ENCODE measurements around the gene LRRK2. TPM values are rescaled to one million over a fixed set of nuclear protein-coding genes. Genes with fewer than 3 reads are reported as not detected.
"Not testable (repeated sequence)": the region's sequence is repeated elsewhere in the genome, so short reads cannot be mapped to it uniquely, and the experiment has no call there.

LRRK2 gene
- total and polyA plus RNA-seq, 8 donors = 2.9 to 28.1 (median 4.6) TPM

GRCh38 chr12:40207551-40207950 lies 17.2 kb upstream of the LRRK2 start:
- H3K36me3 ChIP-seq = no peaks in the 10 kb centered on the region
- H3K27me3 ChIP-seq = no peaks in the 10 kb centered on the region
- H3K4me1 ChIP-seq = peaks cover 0 to 5% (median 0%) of the 10 kb centered on the region in 4 donors
- TF ChIP-seq CTCF (IDR thresholded peaks at IDR 0.05) (no peak), POLR2AphosphoS5 (IDR thresholded peaks at IDR 0.05) (no peak), EP300 (IDR thresholded peaks at IDR 0.05) (no peak)
- DNase-seq = no peak
- WGBS, 5 donors = 83 to 91% (median 85%) methylated on average over 2 of the region's 2 CpGs
- intact Hi-C loops (cut with DNase I; ENCODE audit: low total_unique reads) = no loop called here
- peaks cover 0 to 3% (median 0%) of the 10 kb centered on the region in 4 donors for H3K9me3 ChIP-seq
- no peak overlapping the region for H3K27ac ChIP-seq
- H3K4me3 ChIP-seq = no peak overlapping the region

- intact Hi-C loops (cut with DNase I; ENCODE audit: low total_unique reads) = no loop called here
- Histone ChIP-seq H3K27ac (peak overlapping the region in 2 of 5 donors; percentile 32 to 72), H3K36me3 (no peaks in the 10 kb centered on the region), H3K4me1 (peaks cover 0 to 5% (median 0%) of the 10 kb centered on the region in 4 donors), H3K9me3 (peaks cover 0 to 8% (median 0%) of the 10 kb centered on the region in 4 donors), H3K27me3 (no peaks in the 10 kb centered on the region), H3K4me3 (no peak overlapping the region)
- peak in 1 of 2 donors; percentile 16 for DNase-seq
- TF ChIP-seq POLR2A (IDR thresholded peaks at IDR 0.05) = no peak
- no peak for TF ChIP-seq CTCF (IDR thresholded peaks at IDR 0.05)
- TF ChIP-seq POLR2AphosphoS5 (IDR thresholded peaks at IDR 0.05) = no peak
- TF ChIP-seq EP300 (IDR thresholded peaks at IDR 0.05) = no peak
- WGBS, 5 donors = 34 to 39% (median 36%) methylated on average over 4 of the region's 4 CpGs
These were observed 15.9 kb upstream of the LRRK2 start for GRCh38 chr12:40208707-40209446.

GRCh38 chr12:40209886-40210285 lies 14.9 kb upstream of the LRRK2 start:
- intact Hi-C loops (cut with DNase I; ENCODE audit: low total_unique reads) = no loop called here
- H3K27ac ChIP-seq = peak overlapping the region in 1 of 5 donors; percentile 72
- H3K27me3 ChIP-seq = no peaks in the 10 kb centered on the region
- WGBS, 5 donors = 52 to 79% (median 74%) methylated on average over 4 of the region's 4 CpGs
- peaks cover 0 to 8% (median 0%) of the 10 kb centered on the region in 4 donors for H3K9me3 ChIP-seq
- no peak for TF ChIP-seq POLR2AphosphoS5 (IDR thresholded peaks at IDR 0.05)
- no peak for TF ChIP-seq POLR2A (IDR thresholded peaks at IDR 0.05)
- TF ChIP-seq CTCF (IDR thresholded peaks at IDR 0.05) = no peak
- TF ChIP-seq EP300 (IDR thresholded peaks at IDR 0.05) = no peak
- no peak overlapping the region for H3K4me3 ChIP-seq
- DNase-seq = no peak
- H3K36me3 ChIP-seq = no peaks in the 10 kb centered on the region
- peaks cover 0 to 5% (median 0%) of the 10 kb centered on the region in 4 donors for H3K4me1 ChIP-seq

- H3K36me3 ChIP-seq; intact Hi-C loops (cut with DNase I; ENCODE audit: low total_unique reads): not testable (repeated sequence)
- WGBS, 5 donors = 76 to 95% (median 82%) methylated on average over 1 of the region's 1 CpG
These were observed 13.6 kb upstream of the LRRK2 start for GRCh38 chr12:40211186-40211585.

GRCh38 chr12:40212566-40212965 lies 12.2 kb upstream of the LRRK2 start:
- Histone ChIP-seq H3K36me3 (no peaks in the 10 kb centered on the region), H3K9me3 (peaks cover 0 to 8% (median 0%) of the 10 kb centered on the region in 4 donors), H3K27ac (no peak overlapping the region), H3K27me3 (no peaks in the 10 kb centered on the region), H3K4me1 (peaks cover 0 to 5% (median 0%) of the 10 kb centered on the region in 4 donors), H3K4me3 (no peak overlapping the region)
- 74 to 84% (median 82%) methylated on average over 2 of the region's 2 CpGs for WGBS, 5 donors
- TF ChIP-seq EP300 (IDR thresholded peaks at IDR 0.05) = no peak
- no peak for TF ChIP-seq POLR2AphosphoS5 (IDR thresholded peaks at IDR 0.05)
- TF ChIP-seq CTCF (IDR thresholded peaks at IDR 0.05) = no peak
- no peak for TF ChIP-seq POLR2A (IDR thresholded peaks at IDR 0.05)
- DNase-seq = no peak
- intact Hi-C loops (cut with DNase I; ENCODE audit: low total_unique reads) = no loop called here

More at GRCh38 chr12:40211186-40211585, 13.6 kb upstream of the LRRK2 start:
- not testable (repeated sequence) for H3K4me1 ChIP-seq, H3K4me3 ChIP-seq, H3K27ac ChIP-seq, H3K27me3 ChIP-seq, DNase-seq, H3K9me3 ChIP-seq

Data from stomach (tissue), 9 donors.